KOPT-K1 (cell line): Measurements from ENCODE around the gene NEURL3.

Experiments used
- H3K27ac ChIP-seq: fragments of 200-600 bp; sonication (generic); 2 replicates; pipeline ENCODE4 v1.5.1; 2016; ENCODE audit warnings: antibody characterized with exemption, mild to moderate bottlenecking, low read depth, low read length; ENCODE audit not compliant: poor library complexity, severe bottlenecking
- H3K36me3 ChIP-seq: fragments of 200-600 bp; sonication (generic); 2 replicates; pipeline ENCODE4 v1.5.1; 2017; ENCODE audit warnings: antibody characterized with exemption, mild to moderate bottlenecking, low read length, moderate library complexity; ENCODE audit not compliant: insufficient read depth
- H3K9me3 ChIP-seq: fragments of 200-600 bp; sonication (generic); 2 replicates; pipeline ENCODE4 v1.5.1; 2017; ENCODE audit warnings: antibody characterized with exemption, low read length, mild to moderate bottlenecking; ENCODE audit not compliant: insufficient read depth, poor library complexity, severe bottlenecking

NEURL3 gene

GRCh38 chr2:96534141-96534540, 29.0 kb upstream of the NEURL3 start:
- no peaks in the 10 kb centered on the region for H3K36me3 ChIP-seq
- no peaks in the 10 kb centered on the region for H3K9me3 ChIP-seq
- H3K27ac ChIP-seq: no peak overlapping the region

GRCh38 chr2:96533292-96534073, 28.3 kb upstream of the NEURL3 start:
- Histone ChIP-seq H3K27ac (no peak overlapping the region), H3K9me3 (no peaks in the 10 kb centered on the region), H3K36me3 (no peaks in the 10 kb centered on the region)

GRCh38 chr2:96532641-96533291, 27.6 kb upstream of the NEURL3 start:
- no peaks in the 10 kb centered on the region for H3K9me3 ChIP-seq
- no peaks in the 10 kb centered on the region for H3K36me3 ChIP-seq
- no peak overlapping the region for H3K27ac ChIP-seq

DNA sequence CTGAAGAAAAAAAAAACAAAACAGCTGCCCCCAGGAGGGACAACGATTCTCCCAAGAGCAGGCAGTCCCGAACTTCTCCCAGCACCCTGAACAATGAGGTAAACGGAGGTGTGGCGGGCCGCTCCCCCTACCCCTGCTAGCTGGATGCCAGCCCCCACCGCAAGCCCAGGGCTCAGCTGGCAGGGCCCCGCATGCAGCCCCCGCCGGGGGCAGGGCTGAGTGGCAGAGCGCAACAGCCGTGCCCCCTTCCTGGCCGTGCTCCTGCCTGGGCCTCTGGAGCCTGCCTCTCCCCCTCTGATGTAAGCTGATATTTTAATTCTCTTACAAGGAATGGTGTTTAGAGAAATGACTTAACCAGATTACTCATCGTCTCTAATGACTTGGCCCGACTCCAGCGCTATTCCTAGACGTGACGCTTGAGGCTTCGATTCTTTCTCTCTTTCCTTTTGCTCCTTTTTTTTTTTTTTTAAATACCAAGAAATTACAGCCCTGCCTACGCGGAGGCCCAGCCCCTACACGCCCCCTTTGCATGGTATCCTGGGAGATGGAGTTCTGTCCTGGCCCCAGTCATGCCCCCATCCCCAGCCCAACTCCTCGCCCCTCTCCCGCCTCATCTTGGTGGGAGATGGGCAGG, 26.8 kb upstream of the NEURL3 start:
- Histone ChIP-seq H3K36me3 (no peaks in the 10 kb centered on the region), H3K9me3 (no peaks in the 10 kb centered on the region), H3K27ac (peak overlapping the region; percentile 1)

GRCh38 chr2:96531366-96531765, 26.2 kb upstream of the NEURL3 start:
- H3K9me3 ChIP-seq: no peaks in the 10 kb centered on the region
- H3K36me3 ChIP-seq: no peaks in the 10 kb centered on the region
- H3K27ac ChIP-seq: peak overlapping the region; percentile 1

DNA sequence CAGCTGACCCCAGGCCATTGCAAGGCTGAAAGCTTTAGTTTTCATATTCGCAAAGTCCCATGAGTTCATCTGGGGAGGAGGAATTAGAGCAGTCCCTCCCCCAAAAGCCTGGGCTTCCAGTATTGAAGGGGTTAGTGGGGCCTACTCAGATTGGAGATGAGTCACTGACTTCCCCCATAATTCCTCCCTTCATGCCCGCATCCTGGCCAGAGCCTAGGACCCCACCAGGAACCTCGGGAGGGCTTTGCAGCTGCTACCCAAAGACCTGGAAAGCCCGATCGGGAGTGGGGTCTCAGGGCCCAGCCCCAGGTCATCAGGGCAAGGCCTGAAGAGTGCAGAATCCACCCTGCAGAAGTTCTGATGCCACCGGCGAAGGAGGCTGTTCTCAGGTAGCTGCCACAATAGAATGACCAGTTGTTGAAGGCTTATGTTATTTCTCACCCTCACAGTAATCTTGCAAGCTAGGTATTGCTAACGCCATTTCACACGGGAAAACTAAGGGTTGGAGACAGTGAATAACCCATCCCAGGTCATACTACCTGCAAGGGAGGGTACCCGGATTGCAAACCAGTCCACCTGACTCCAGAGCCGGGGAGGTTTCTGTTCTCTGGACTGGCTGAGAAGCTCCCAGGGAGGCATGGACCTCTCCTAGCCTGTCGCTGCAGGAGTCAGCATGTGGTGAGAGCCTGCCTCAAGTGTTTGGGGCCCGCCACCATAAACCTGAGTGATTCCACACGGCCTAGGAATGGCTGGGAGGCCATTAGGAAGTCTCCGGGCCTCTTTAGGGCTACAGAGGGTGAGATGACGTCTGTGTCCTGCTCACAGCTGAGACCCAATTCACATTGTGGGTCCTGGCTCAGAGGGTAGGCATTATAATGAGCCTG, 25.6 kb upstream of the NEURL3 start:
- Histone ChIP-seq H3K9me3 (no peaks in the 10 kb centered on the region), H3K27ac (no peak overlapping the region), H3K36me3 (no peaks in the 10 kb centered on the region)

DNA sequence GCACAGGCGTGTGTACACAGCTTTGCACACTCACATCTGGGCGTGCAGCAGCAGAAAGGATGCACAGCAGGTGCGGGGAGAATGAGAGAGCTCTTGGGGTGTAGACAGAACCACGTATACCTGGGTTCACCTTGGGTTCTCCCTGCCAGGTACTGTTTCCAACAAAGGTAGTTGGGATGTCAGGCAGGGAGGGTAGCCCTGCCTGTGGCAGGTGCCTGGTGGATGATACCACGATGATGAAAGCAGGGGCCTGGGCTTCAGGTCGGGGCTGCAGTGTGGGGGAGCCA, 24.9 kb upstream of the NEURL3 start:
- no peak overlapping the region for H3K27ac ChIP-seq
- no peaks in the 10 kb centered on the region for H3K36me3 ChIP-seq
- H3K9me3 ChIP-seq: no peaks in the 10 kb centered on the region

- Histone ChIP-seq H3K9me3 (no peaks in the 10 kb centered on the region), H3K27ac (no peak overlapping the region), H3K36me3 (no peaks in the 10 kb centered on the region)
These were observed 24.4 kb upstream of the NEURL3 start for GRCh38 chr2:96529376-96530143.

- Histone ChIP-seq H3K36me3 (no peaks in the 10 kb centered on the region), H3K9me3 (no peaks in the 10 kb centered on the region), H3K27ac (no peak overlapping the region)
These were observed 23.7 kb upstream of the NEURL3 start for GRCh38 chr2:96528700-96529375.

GRCh38 chr2:96528006-96528699, 23.0 kb upstream of the NEURL3 start:
- H3K36me3 ChIP-seq: no peaks in the 10 kb centered on the region
- no peak overlapping the region for H3K27ac ChIP-seq
- H3K9me3 ChIP-seq: no peaks in the 10 kb centered on the region

GRCh38 chr2:96527286-96528005, 22.3 kb upstream of the NEURL3 start:
- Histone ChIP-seq H3K9me3 (no peaks in the 10 kb centered on the region), H3K27ac (no peak overlapping the region), H3K36me3 (no peaks in the 10 kb centered on the region)

- Histone ChIP-seq H3K27ac (no peak overlapping the region), H3K36me3 (no peaks in the 10 kb centered on the region), H3K9me3 (no peaks in the 10 kb centered on the region)
These were observed 21.6 kb upstream of the NEURL3 start for GRCh38 chr2:96526615-96527285.
